Inflammatory macrophage treated with lipopolysaccharide for 1 hour (primary cell): ENCODE results near the gene SLC35F3.
A peak's percentile ranks its signal among the peaks of the same experiment; 100 is the strongest.
"Not testable (repeated sequence)": the region's sequence is repeated elsewhere in the genome, so short reads cannot be mapped to it uniquely, and the experiment has no call there.

Experiments used
- DNase-seq, 2 donors: peaks; one replicate each; pipeline ENCODE4 v3.0.0-alpha.2; 2020 to 2022

The SLC35F3 gene

GRCh38 chr1:233904633-233905415 is at the start of gene SLC35F3:
TSS of gene SLC35F3 (plus strand) at chr1:233904676.
- DNase-seq, result no peak

- peak in 1 of 2 donors; percentile 13 for DNase-seq
These were observed 45.0 kb upstream of the SLC35F3 start for GRCh38 chr1:233859446-233859845.

- DNase-seq, result peak in 1 of 2 donors; percentile 1
These were observed 40.5 kb upstream of the SLC35F3 start for GRCh38 chr1:233863901-233864545.

- DNase-seq, result no peak
These were observed 39.9 kb upstream of the SLC35F3 start for GRCh38 chr1:233864578-233864977.

- DNase-seq, result no peak
These were observed 39.3 kb upstream of the SLC35F3 start for GRCh38 chr1:233865216-233865615.

- no peak for DNase-seq
These were observed 38.6 kb upstream of the SLC35F3 start for GRCh38 chr1:233865902-233866301.

GRCh38 chr1:233867028-233867427 is 37.4 kb upstream of the SLC35F3 start:
- no peak for DNase-seq

GRCh38 chr1:233868461-233868860 is 36.0 kb upstream of the SLC35F3 start:
- DNase-seq, result peak in 1 of 2 donors; percentile 4

- no peak for DNase-seq
These were observed 34.8 kb upstream of the SLC35F3 start for GRCh38 chr1:233869680-233870079.

GRCh38 chr1:233873666-233874065 is 30.8 kb upstream of the SLC35F3 start:
- no peak for DNase-seq

GRCh38 chr1:233879841-233880240 is 24.6 kb upstream of the SLC35F3 start:
- no peak for DNase-seq

- no peak for DNase-seq
These were observed 20.8 kb upstream of the SLC35F3 start for GRCh38 chr1:233883671-233884070.

GRCh38 chr1:233884461-233885151 is 19.9 kb upstream of the SLC35F3 start:
- no peak for DNase-seq

- no peak for DNase-seq
These were observed 19.1 kb upstream of the SLC35F3 start for GRCh38 chr1:233885196-233885920.

- not testable (repeated sequence) for DNase-seq
These were observed 13.3 kb upstream of the SLC35F3 start for GRCh38 chr1:233891151-233891550.

- no peak for DNase-seq
These were observed 6.9 kb upstream of the SLC35F3 start for GRCh38 chr1:233897325-233898162.

GRCh38 chr1:233901495-233901894 is 3.0 kb upstream of the SLC35F3 start:
- DNase-seq, result no peak

GRCh38 chr1:233905416-233906051 is 1.1 kb downstream of the SLC35F3 start:
- no peak for DNase-seq

GRCh38 chr1:233907151-233907550 is 2.7 kb downstream of the SLC35F3 start:
- DNase-seq, result no peak

GRCh38 chr1:233908092-233908491 is 3.6 kb downstream of the SLC35F3 start:
- DNase-seq, result no peak

GRCh38 chr1:233909195-233909594 is 4.7 kb downstream of the SLC35F3 start:
- no peak for DNase-seq

GRCh38 chr1:233912447-233912846 is 8.0 kb downstream of the SLC35F3 start:
- no peak for DNase-seq
